ENCODE measurements around the gene GRK7.

The GRK7 gene

DNA sequence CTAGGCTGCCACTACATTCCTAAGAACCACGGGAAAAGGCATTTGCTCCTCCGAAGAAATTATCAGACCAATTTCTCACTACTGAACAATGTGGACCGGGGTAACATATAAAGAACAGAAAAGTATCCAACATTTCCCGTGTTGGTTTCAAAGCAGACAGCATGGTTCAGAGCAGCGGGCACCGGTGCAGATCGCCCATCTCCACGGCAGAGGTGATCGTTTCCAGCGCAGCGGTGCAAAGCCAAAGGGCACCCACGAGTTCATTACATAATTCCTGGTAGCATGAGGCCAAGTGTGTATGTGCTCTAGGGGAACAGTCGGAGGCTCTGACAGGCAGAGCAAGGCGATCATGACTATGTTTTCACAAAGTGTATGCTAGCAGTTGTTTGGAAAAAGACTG, 13.2 kb downstream of the GRK7 start:
- no peak for TF ChIP-seq ZFX (IDR thresholded peaks at IDR 0.05; ENCODE audit: borderline replicate concordance)
- no peak for TF ChIP-seq CTCF (IDR thresholded peaks at IDR 0.05)
- no peak overlapping the region for H3K27ac ChIP-seq

GRCh38 chr3:141776885-141777284, 13.7 kb downstream of the GRK7 start:
- TF ChIP-seq CTCF (IDR thresholded peaks at IDR 0.05) (no peak), ZFX (IDR thresholded peaks at IDR 0.05; ENCODE audit: borderline replicate concordance) (no peak)

GRCh38 chr3:141777957-141778813, 15.0 kb downstream of the GRK7 start:
- TF ChIP-seq CTCF (IDR thresholded peaks at IDR 0.05) = no peak
- TF ChIP-seq ZFX (IDR thresholded peaks at IDR 0.05; ENCODE audit: borderline replicate concordance) = no peak
- H3K27ac ChIP-seq = no peak overlapping the region

More at GRCh38 chr3:141776885-141777284, 13.7 kb downstream of the GRK7 start:
- H3K27ac ChIP-seq = no peak overlapping the region

DNA sequence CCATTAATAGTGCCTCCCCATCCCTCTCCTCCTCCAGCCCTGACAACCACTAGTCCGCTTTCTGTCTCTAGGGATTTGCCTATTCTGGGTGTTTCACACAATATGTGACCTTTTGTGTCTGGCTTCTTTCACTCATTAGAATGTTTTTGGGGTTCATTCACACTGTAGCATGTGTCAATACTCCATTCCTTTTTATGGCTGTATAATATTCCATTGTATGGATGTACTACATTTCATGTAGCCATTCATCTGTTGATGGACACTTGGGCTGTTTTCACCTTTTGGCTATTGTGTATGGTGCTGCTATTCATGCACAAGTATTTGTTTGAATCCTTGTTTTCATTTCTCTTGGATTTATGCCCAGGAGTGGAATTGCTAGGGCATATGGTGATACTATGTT, 16.5 kb downstream of the GRK7 start:
- no peak overlapping the region for H3K27ac ChIP-seq
- TF ChIP-seq CTCF (IDR thresholded peaks at IDR 0.05) (no peak), ZFX (IDR thresholded peaks at IDR 0.05; ENCODE audit: borderline replicate concordance) (no peak)

- TF ChIP-seq CTCF (IDR thresholded peaks at IDR 0.05) (no peak), ZFX (IDR thresholded peaks at IDR 0.05; ENCODE audit: borderline replicate concordance) (no peak)
- no peak overlapping the region for H3K27ac ChIP-seq
Observed at GRCh38 chr3:141782386-141782932, 19.3 kb downstream of the GRK7 start.

DNA sequence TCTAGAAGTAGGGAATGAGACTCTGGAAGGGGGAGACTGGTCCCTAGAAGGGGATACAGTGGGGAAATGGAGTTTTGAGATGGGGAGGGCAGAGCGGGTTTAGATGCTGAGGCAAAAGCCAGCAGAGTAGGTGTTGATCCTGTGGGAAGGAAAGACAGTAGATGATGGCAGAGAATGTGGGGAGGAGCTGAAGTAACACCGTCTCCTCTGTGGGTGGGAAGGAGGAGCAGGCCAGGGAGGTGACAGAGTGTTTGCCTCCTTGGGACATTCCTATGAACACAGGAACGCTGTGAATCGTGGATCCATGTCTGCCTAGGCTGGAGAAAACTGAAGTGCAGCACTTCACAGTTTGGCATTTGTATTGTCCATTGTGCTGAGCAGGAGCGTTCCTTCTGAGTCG, 20.4 kb downstream of the GRK7 start:
- TF ChIP-seq ZFX (IDR thresholded peaks at IDR 0.05; ENCODE audit: borderline replicate concordance) (no peak), CTCF (IDR thresholded peaks at IDR 0.05) (no peak)
- H3K27ac ChIP-seq = no peak overlapping the region

DNA sequence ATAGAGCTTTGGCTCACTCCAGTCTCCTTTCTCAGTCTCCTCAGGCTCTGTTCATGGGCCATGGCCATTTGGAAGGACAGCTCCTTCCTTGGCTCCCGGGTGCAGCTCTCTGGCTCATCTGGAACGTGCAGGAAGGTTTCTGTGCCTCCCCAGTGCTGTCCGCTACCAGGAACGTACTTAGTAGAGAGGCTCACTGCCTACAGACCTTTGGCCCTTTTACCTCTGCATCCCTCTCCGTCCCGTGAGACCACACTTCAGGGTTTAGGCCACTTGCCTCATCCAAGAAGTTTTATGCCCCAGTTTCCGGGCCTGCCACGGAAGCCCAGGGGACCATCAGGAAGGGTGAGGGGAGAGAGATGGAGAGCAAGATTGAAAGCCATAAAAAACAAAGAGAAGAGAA, 20.9 kb downstream of the GRK7 start:
- no peak overlapping the region for H3K27ac ChIP-seq
- TF ChIP-seq CTCF (IDR thresholded peaks at IDR 0.05) = no peak
- TF ChIP-seq ZFX (IDR thresholded peaks at IDR 0.05; ENCODE audit: borderline replicate concordance) = no peak

Measured in 22Rv1 (cell line).